ENCODE results near the gene METAP1D. TPM values are rescaled to one million over a fixed set of nuclear protein-coding genes. Genes with fewer than 3 reads are reported as not detected.

The METAP1D gene
- total and polyA plus RNA-seq, 8 donors, result 2.9 to 16.2 (median 4.7) TPM

DNA sequence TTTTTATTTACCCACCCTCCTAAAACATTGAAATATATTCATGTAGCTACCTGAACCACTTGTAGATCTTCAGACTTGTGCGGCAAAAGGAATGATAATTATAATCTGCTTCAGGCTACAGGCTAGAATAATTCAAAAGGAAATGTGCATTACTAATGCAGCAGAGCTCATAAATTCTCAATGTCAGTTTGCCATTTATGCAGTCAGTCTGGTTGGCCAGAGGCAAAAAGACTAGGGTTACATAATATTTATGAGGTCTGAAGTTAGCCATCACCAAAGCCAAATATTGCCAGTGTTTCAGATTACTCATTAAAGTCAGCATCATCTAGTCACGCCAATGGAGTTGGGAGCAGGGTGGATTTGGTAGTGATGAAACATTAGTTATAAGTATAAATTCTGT, 38.9 kb downstream of the METAP1D start:
- 91 to 96% (median 93%) methylated on average over 2 of the region's 2 CpGs for WGBS, 5 donors
- no peaks in the 10 kb centered on the region for H3K27me3 ChIP-seq
- TF ChIP-seq, protein P1, sequence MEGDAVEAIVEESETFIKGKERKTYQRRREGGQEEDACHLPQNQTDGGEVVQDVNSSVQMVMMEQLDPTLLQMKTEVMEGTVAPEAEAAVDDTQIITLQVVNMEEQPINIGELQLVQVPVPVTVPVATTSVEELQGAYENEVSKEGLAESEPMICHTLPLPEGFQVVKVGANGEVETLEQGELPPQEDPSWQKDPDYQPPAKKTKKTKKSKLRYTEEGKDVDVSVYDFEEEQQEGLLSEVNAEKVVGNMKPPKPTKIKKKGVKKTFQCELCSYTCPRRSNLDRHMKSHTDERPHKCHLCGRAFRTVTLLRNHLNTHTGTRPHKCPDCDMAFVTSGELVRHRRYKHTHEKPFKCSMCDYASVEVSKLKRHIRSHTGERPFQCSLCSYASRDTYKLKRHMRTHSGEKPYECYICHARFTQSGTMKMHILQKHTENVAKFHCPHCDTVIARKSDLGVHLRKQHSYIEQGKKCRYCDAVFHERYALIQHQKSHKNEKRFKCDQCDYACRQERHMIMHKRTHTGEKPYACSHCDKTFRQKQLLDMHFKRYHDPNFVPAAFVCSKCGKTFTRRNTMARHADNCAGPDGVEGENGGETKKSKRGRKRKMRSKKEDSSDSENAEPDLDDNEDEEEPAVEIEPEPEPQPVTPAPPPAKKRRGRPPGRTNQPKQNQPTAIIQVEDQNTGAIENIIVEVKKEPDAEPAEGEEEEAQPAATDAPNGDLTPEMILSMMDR (IDR thresholded peaks at IDR 0.05), result no peak
- TF ChIP-seq POLR2AphosphoS5 (IDR thresholded peaks at IDR 0.05) (no peak), POLR2A (IDR thresholded peaks at IDR 0.05) (no peak), EP300 (IDR thresholded peaks at IDR 0.05) (no peak)
- H3K27ac ChIP-seq, result no peak overlapping the region
- no peak for DNase-seq
- H3K36me3 ChIP-seq, result no peaks in the 10 kb centered on the region
- no peak overlapping the region for H3K4me3 ChIP-seq
- H3K9me3 ChIP-seq, result no peaks in the 10 kb centered on the region
- intact Hi-C loops (cut with DNase I; ENCODE audit: low total_unique reads), result no loop called here
- no peaks in the 10 kb centered on the region for H3K4me1 ChIP-seq

DNA sequence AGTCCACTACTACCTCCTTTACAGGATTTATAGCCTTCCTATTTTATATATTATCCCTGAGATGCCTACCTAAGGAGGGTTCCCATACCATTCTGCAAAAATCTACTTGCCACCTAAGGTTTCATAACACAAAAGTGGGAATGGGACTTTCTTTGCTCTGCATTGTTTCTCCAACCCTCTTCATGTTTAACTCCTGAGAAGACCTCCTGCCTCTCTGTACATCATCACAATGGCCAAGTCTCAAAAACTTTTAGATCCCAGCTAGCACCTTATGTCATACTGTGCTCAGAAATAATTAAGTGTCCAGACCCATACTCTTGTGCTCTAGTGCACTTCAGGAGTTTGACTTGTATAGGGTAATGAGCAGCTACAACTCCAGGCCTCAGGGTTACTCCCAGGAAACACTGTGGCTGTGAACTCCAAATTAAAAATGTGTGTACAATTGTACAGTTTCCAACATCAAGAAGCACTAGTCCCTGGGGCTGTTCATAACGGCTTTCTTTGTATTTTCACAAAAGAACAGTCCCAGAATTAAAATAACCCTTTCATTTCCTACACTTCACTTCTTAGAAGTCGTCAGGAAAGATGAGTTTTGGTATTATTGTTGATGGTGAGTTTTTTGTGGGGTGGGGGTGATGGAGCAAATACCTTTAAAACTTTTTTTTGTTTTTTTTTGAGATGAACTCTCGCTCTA, 39.4 kb downstream of the METAP1D start:
- no peak for DNase-seq
- H3K27ac ChIP-seq, result no peak overlapping the region
- 76 to 84% (median 80%) methylated on average over 3 of the region's 3 CpGs for WGBS, 5 donors
- H3K9me3 ChIP-seq, result no peaks in the 10 kb centered on the region
- no peaks in the 10 kb centered on the region for H3K27me3 ChIP-seq
- no peaks in the 10 kb centered on the region for H3K36me3 ChIP-seq
- H3K4me3 ChIP-seq, result no peak overlapping the region
- no peaks in the 10 kb centered on the region for H3K4me1 ChIP-seq
- TF ChIP-seq, protein P1 (IDR thresholded peaks at IDR 0.05), result no peak
- TF ChIP-seq EP300 (IDR thresholded peaks at IDR 0.05), result no peak
- TF ChIP-seq POLR2A (IDR thresholded peaks at IDR 0.05), result no peak
- intact Hi-C loops (cut with DNase I; ENCODE audit: low total_unique reads), result no loop called here

DNA sequence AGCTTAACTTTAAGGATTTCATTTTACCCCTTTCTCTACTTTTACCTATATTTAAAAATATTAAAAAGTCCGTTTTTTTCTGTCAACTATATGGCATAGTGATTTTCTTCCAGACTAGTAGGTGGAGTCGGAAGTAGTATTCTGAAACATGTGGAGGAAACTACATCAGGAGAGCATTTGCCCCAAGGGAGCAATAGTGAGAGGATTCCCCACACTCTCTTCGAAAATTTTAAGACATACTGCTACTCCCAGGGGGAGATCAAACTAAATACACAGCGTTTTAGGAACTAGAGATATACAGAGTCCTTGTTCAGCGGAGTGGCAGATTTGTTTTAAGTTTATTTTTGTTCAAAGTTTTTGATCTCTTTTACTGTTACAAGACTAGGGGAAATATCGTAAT, 40.6 kb downstream of the METAP1D start:
- intact Hi-C loops (cut with DNase I; ENCODE audit: low total_unique reads), result no loop called here
- no peak for DNase-seq
- WGBS, 5 donors, result 86 to 89% (median 88%) methylated on average over 6 of the region's 6 CpGs
- H3K27ac ChIP-seq, result no peak overlapping the region
- no peaks in the 10 kb centered on the region for H3K27me3 ChIP-seq
- TF ChIP-seq POLR2A (IDR thresholded peaks at IDR 0.05) (no peak), EP300 (IDR thresholded peaks at IDR 0.05) (no peak), POLR2AphosphoS5 (IDR thresholded peaks at IDR 0.05) (no peak)
- TF ChIP-seq, protein P1 (IDR thresholded peaks at IDR 0.05), result no peak
- no peaks in the 10 kb centered on the region for H3K9me3 ChIP-seq
- no peaks in the 10 kb centered on the region for H3K4me1 ChIP-seq
- H3K36me3 ChIP-seq, result no peaks in the 10 kb centered on the region
- H3K4me3 ChIP-seq, result no peak overlapping the region

DNA sequence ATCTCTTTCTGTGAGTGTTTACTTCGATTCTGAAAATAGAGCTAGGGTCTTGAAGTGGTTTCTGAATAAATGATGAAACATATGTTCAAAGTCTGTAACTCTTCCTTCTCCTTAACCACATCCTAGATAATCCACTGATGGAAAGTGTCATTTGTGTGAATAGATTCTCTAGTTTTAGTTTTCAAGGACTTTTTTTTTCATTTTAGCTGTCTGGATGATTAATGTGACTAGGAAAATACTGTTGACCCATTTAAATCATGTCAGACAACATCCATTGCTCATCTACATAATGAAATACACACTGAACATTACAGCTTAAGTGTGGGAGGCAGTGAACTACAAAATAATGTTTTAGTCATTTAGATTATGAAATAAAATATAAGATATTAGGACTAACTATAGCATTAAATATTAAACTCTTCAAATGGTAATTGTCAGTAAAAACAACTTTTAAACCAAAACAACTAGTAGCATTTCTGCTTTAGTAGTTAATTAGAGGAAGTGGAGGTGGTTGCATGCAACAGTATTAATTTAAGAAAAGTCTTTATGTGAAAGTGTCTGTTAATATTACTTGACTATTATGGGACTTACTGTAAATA, 46.4 kb downstream of the METAP1D start:
- 59 to 79% (median 72%) methylated on average over 1 of the region's 1 CpG for WGBS, 5 donors
- Histone ChIP-seq H3K27me3 (no peaks in the 10 kb centered on the region), H3K4me3 (no peak overlapping the region), H3K27ac (no peak overlapping the region), H3K36me3 (no peaks in the 10 kb centered on the region), H3K9me3 (no peaks in the 10 kb centered on the region), H3K4me1 (no peaks in the 10 kb centered on the region)
- no peak for TF ChIP-seq POLR2A (IDR thresholded peaks at IDR 0.05)
- TF ChIP-seq POLR2AphosphoS5 (IDR thresholded peaks at IDR 0.05), result no peak
- TF ChIP-seq, protein P1 (IDR thresholded peaks at IDR 0.05), result no peak
- TF ChIP-seq EP300 (IDR thresholded peaks at IDR 0.05), result no peak
- intact Hi-C loops (cut with DNase I; ENCODE audit: low total_unique reads), result no loop called here
- no peak for DNase-seq

All from stomach (tissue), 9 donors.